K562 (cell line): ENCODE data around the gene CDC26. TPM values are rescaled to one million over a fixed set of nuclear protein-coding genes. Genes with fewer than 3 reads are reported as not detected.
A peak's percentile ranks its signal among the peaks of the same experiment; 100 is the strongest.

Source experiments
- ATAC-seq: fragments of 200-7000 bp; cut with Tn5 transposase; 3 replicates; pipeline ENCODE4 v1.9.1; 2020; ENCODE audit warnings: moderate library complexity
- BruUV-seq: library from RNA; stranded (reverse); fragments of 400-500 nt; replicated peaks from 2 replicates; lab custom pipeline; 2021; lab: Mats Ljungman, UMichigan
- CTCF ChIA-PET: fragments of 300-600 bp; formaldehyde crosslinking; extraction: SDS; loops from one replicate; lab custom pipeline; 2021; ENCODE audit warnings: low intra/inter-chr PET ratio; lab: Yijun Ruan, JAX
- POLR2A ChIA-PET: fragments of 300-600, 350-650 bp; sonication (Branson Sonifier 250); formaldehyde crosslinking; extraction: SDS; loops from one replicate; lab custom pipeline; 2021; ENCODE audit warnings: antibody characterized with exemption, inconsistent platforms; lab: Yijun Ruan, JAX
- DNase-seq, 4 experiments: peaks; one replicate each; pipeline versions ENCODE4 v3.0.0 to v3.0.0-alpha.2; 2011 to 2018; ENCODE audit warnings: low spot score in 3 of 4, mixed read lengths in 3 of 4; ENCODE audit errors: extremely low read depth in 1 of 4
- FAIRE-seq: peaks from 2 replicates; lab custom pipeline; 2011; peaks lifted over from hg19 to GRCh38; lab: Jason Lieb, UNC
- H2AFZ ChIP-seq: 2 replicates; pipeline ENCODE4 v1.6.0; 2011; ENCODE audit warnings: low read depth, low read length, control low read depth, inconsistent platforms
- H3K27ac ChIP-seq: fragments of 200-600 bp; 3 replicates; pipeline ENCODE4 v1.8.0; 2011; ENCODE audit warnings: low read depth, mild to moderate bottlenecking, control low read depth, inconsistent platforms, low read length, moderate library complexity, mixed read lengths; ENCODE audit errors: extremely low read depth
- H3K27me3 ChIP-seq, 2 experiments: fragments of 300-600 bp in 1 of 2; 2 replicates in 1 of 2; 3 replicates in 1 of 2; pipeline versions ENCODE4 v1.6.0 to v1.8.0; 2011; ENCODE audit warnings: inconsistent platforms in 2 of 2, low read length in 2 of 2, mild to moderate bottlenecking in 1 of 2, mixed read lengths in 1 of 2, moderate library complexity in 1 of 2; ENCODE audit not compliant: control insufficient read depth in 2 of 2, insufficient read depth in 2 of 2
- H3K36me3 ChIP-seq: fragments of 300-600 bp; 3 replicates; pipeline ENCODE4 v1.8.0; 2011; ENCODE audit warnings: mild to moderate bottlenecking, low read length, inconsistent platforms; ENCODE audit not compliant: control insufficient read depth, insufficient read depth
- H3K4me1 ChIP-seq, 2 experiments: fragments of 200-600 bp in 1 of 2; replicated peaks in 1 of 2; 2 replicates in 1 of 2; 3 replicates in 1 of 2; pipeline versions ENCODE4 v1.5.1 to v1.8.0; 2011; ENCODE audit warnings: inconsistent platforms in 2 of 2, low read length in 2 of 2, mild to moderate bottlenecking in 1 of 2, mixed read lengths in 1 of 2, moderate library complexity in 1 of 2; ENCODE audit not compliant: control insufficient read depth in 2 of 2, insufficient read depth in 2 of 2
- H3K4me2 ChIP-seq: 2 replicates; pipeline ENCODE4 v1.6.1; 2011; ENCODE audit warnings: low read length, control low read depth, inconsistent platforms, mixed read lengths; ENCODE audit not compliant: insufficient read depth
- H3K4me3 ChIP-seq: fragments of 200-600 bp; sonication (generic), shearing (Covaris generic); 2 replicates; pipeline ENCODE4 v1.5.1; 2016; ENCODE audit warnings: control low read depth, inconsistent platforms
- H3K79me2 ChIP-seq: fragments of 200-600 bp; 3 replicates; pipeline ENCODE4 v1.8.0; 2011; ENCODE audit warnings: low read length, inconsistent platforms; ENCODE audit not compliant: control insufficient read depth, insufficient read depth
- H3K9ac ChIP-seq, 2 experiments: 2 replicates each; pipeline versions ENCODE4 v1.6.0 to v1.6.1; 2011; ENCODE audit warnings: low read depth in 2 of 2, low read length in 2 of 2, control low read depth in 1 of 2, inconsistent platforms in 1 of 2, mild to moderate bottlenecking in 1 of 2, mixed read lengths in 1 of 2; ENCODE audit not compliant: insufficient read depth in 1 of 2
- H3K9me1 ChIP-seq: one replicate; pipeline ENCODE4 v1.6.0; 2011; ENCODE audit warnings: inconsistent platforms, mild to moderate bottlenecking, low read length, moderate library complexity; ENCODE audit not compliant: control insufficient read depth, insufficient read depth
- H3K9me3 ChIP-seq: replicated peaks from 2 replicates; pipeline ENCODE4 v1.5.1; 2011; ENCODE audit warnings: low read depth, low read length, inconsistent platforms; ENCODE audit not compliant: control insufficient read depth, insufficient read depth
- H4K20me1 ChIP-seq: replicated peaks from 2 replicates; pipeline ENCODE4 v1.6.1; 2011; ENCODE audit warnings: low read length, inconsistent platforms, mixed read lengths; ENCODE audit not compliant: control insufficient read depth, insufficient read depth
- DDX20 ChIP-seq: fragments of 450-650 bp; IDR thresholded peaks from 2 replicates; pipeline ENCODE4 v1.6.1; 2016; ENCODE audit warnings: missing genetic modification characterization, low read depth, mild to moderate bottlenecking, missing compliant biosample characterization, moderate library complexity
- ZNF24 ChIP-seq: fragments of 450-650 bp; IDR thresholded peaks from 2 replicates; pipeline ENCODE4 v1.6.1; 2016
- ZNF586 ChIP-seq: fragments of 450-650 bp; formaldehyde crosslinking; conservative IDR thresholded peaks from 2 replicates; pipeline ENCODE4 v1.4.0; 2020; ENCODE audit warnings: mild to moderate bottlenecking, moderate library complexity
- ZNF589 ChIP-seq: fragments of 200-800 bp; sonication (Bioruptor generic); IDR thresholded peaks from 2 replicates; pipeline ENCODE4 v1.6.1; 2016; ENCODE audit warnings: low read depth, missing genetic modification characterization, missing compliant biosample characterization
- WGBS: fragments of 100-300 bp; shearing (Covaris generic); methylation state at CpG from one replicate; pipeline ENCODE4 v1.1.6; 2016; ENCODE audit warnings: low coverage, mixed read lengths; ENCODE audit not compliant: insufficient coverage; ENCODE audit errors: missing lambda C conversion rate; 5-methylcytosine and 5-hydroxymethylcytosine counted together
- in situ Hi-C: fragments of 300-500 bp; cut with MboI; formaldehyde crosslinking; loops from 4 replicates; pipeline ENCODE4 v1.15.0; 2018; ENCODE audit warnings: inconsistent platforms, mixed read lengths
- intact Hi-C: fragments of 100-400 bp; cut with micrococcal nuclease; formaldehyde crosslinking; loops from 2 replicates; pipeline ENCODE4 v1.14.2; 2022
- polyA plus RNA-seq, 8 experiments: library from polyadenylated mRNA; depleted of rRNA in 4 of 8; stranded (reverse) in 5 of 8; unstranded in 3 of 8; fragments of >200 nt; fragmentation: Nextera tagmentation in 2 of 8; fragmentation: Illumina TruSeq in 1 of 8; extraction: Ambion mirVana in 2 of 8; extraction: Trizol in 1 of 8; gene quantifications; 2 replicates each; pipeline versions ENCODE4 v1.2.1 to v1.2.3, GENCODE V29; 2011 to 2014; ENCODE audit warnings: inconsistent platforms in 1 of 8, missing spikeins in 1 of 8
- total RNA-seq, 7 experiments: library from RNA; depleted of rRNA in 6 of 7; stranded (reverse); fragments of >200 nt in 6 of 7; fragmentation: Illumina TruSeq in 2 of 7; extraction: Trizol in 2 of 7; gene quantifications; 2 replicates each; pipeline versions ENCODE4 v1.2.1 to v1.2.3, GENCODE V29; 2011 to 2021; ENCODE audit warnings: low replicate concordance in 1 of 7

CDC26 gene
- total and polyA plus RNA-seq, 9 of the 15 experiments (the other 6 are each of a cell fraction or from before 2014, with no cell fraction given): 33.0 to 147 (median 60.0) TPM

- Histone ChIP-seq H3K27me3 (peaks cover 11 to 25% of the 10 kb centered on the region in 2 experiments; a peak in 4 of 5 replicates), H3K9ac (no peak overlapping the region), H3K79me2 (no peaks in the 10 kb centered on the region), H3K9me1 (no peaks in the 10 kb centered on the region), H4K20me1 (0 out of 2 replicates have a peak, but pooled peaks cover 3% of the 10 kb centered on the region), H3K9me3 (no peaks in the 10 kb centered on the region), H3K4me1 (peaks cover 12 to 17% of the 10 kb centered on the region in 2 experiments; a peak in 4 of 5 replicates), H2AFZ (no peak overlapping the region), H3K27ac (no peak overlapping the region), H3K36me3 (peaks cover 17% of the 10 kb centered on the region), H3K4me2 (no peak overlapping the region), H3K4me3 (no peak overlapping the region)
- BruUV-seq: no TSS peak
- in situ Hi-C loops (no loop called here), intact Hi-C loops (no loop called here)
- no peak for TF ChIP-seq ZNF589 (CRISPR knock-in tag)
- TF ChIP-seq ZNF24: peak; percentile 45; the same call in 1 of the 2 replicates
- no peak for TF ChIP-seq ZNF586
- TF ChIP-seq DDX20 (tag): no peak
- no peak for FAIRE-seq
- 7% methylated on average over 9 of the region's 9 CpGs for WGBS
- ChIA-PET POLR2A (interaction anchor here (0.6 to 1.8 kb wide), 7 partner anchors 9 to 1153 kb away, joined by 3 to 9 read pairs (median 3); partner anchors contain the start of genes CDC26, FKBP15, PRPF4 and SLC31A1), CTCF (no interaction called here)
- no peak for DNase-seq
- no peak for ATAC-seq
These were observed 21.6 kb upstream of the CDC26 start for GRCh38 chr9:113296796-113297558.
